ENCODE results near the gene FABP3. TPM values are rescaled to one million over a fixed set of nuclear protein-coding genes. Genes with fewer than 3 reads are reported as not detected.

Gene FABP3
- total RNA-seq, 3 donors from 2014 or later (not counting 1 experiment from before 2014, with no cell fraction given), result not detected

DNA sequence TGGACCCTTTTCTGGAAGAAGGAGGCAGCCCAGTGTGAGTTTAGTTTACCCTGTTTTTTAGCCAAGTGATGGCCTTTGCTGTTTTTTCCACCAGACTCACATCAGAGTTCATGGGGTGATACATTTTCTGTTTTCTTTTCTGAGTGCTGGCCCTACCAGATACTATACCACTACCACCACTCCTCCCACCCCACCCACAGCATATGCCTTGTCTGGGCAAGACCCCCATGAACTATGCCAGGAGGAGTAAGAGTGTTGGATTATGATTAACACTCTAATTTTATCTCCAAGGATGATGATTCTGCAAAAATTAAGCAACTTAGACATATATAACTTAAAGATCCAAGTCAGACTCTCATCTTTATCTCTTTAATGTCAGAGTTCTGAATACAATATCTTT is 26.1 kb downstream of the FABP3 start:
- no peaks in the 10 kb centered on the region for H3K9me3 Mint-ChIP-seq
- H3K4me3 Mint-ChIP-seq, result no peak overlapping the region
- Histone ChIP-seq H3K27me3 (ENCODE audit: control insufficient read depth, insufficient read depth, low read length) (no peaks in the 10 kb centered on the region), H3K4me3 (ENCODE audit: low read length) (no peak overlapping the region), H3K27ac (ENCODE audit: low read length) (no peak overlapping the region), H3K4me1 (ENCODE audit: control insufficient read depth, insufficient read depth, low read length) (no peaks in the 10 kb centered on the region), H3K9me3 (ENCODE audit: control insufficient read depth, insufficient read depth, low read length) (no peaks in the 10 kb centered on the region), H3K36me3 (ENCODE audit: control insufficient read depth, insufficient read depth, low read length) (peaks cover 40% of the 10 kb centered on the region)
- H3K36me3 Mint-ChIP-seq, result peaks cover 5% of the 10 kb centered on the region
- no peaks in the 10 kb centered on the region for H3K4me1 Mint-ChIP-seq
- no peaks in the 10 kb centered on the region for H3K27me3 Mint-ChIP-seq (ENCODE audit: low read depth in 2 of 2)
- DNase-seq (no peak), ATAC-seq (no peak)
- no peak overlapping the region for H3K27ac Mint-ChIP-seq
- intact Hi-C loops (cut with micrococcal nuclease), result no loop called here
- TF ChIP-seq, protein P1, sequence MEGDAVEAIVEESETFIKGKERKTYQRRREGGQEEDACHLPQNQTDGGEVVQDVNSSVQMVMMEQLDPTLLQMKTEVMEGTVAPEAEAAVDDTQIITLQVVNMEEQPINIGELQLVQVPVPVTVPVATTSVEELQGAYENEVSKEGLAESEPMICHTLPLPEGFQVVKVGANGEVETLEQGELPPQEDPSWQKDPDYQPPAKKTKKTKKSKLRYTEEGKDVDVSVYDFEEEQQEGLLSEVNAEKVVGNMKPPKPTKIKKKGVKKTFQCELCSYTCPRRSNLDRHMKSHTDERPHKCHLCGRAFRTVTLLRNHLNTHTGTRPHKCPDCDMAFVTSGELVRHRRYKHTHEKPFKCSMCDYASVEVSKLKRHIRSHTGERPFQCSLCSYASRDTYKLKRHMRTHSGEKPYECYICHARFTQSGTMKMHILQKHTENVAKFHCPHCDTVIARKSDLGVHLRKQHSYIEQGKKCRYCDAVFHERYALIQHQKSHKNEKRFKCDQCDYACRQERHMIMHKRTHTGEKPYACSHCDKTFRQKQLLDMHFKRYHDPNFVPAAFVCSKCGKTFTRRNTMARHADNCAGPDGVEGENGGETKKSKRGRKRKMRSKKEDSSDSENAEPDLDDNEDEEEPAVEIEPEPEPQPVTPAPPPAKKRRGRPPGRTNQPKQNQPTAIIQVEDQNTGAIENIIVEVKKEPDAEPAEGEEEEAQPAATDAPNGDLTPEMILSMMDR (IDR thresholded peaks at IDR 0.05), result no peak

- Mint-ChIP-seq H3K4me3 (no peak overlapping the region), H3K27me3 (ENCODE audit: low read depth in 2 of 2) (no peaks in the 10 kb centered on the region), H3K9me3 (no peaks in the 10 kb centered on the region), H3K27ac (no peak overlapping the region), H3K36me3 (peaks cover 5% of the 10 kb centered on the region), H3K4me1 (no peaks in the 10 kb centered on the region)
- Histone ChIP-seq H3K36me3 (ENCODE audit: control insufficient read depth, insufficient read depth, low read length) (peaks cover 41% of the 10 kb centered on the region), H3K27me3 (ENCODE audit: control insufficient read depth, insufficient read depth, low read length) (no peaks in the 10 kb centered on the region), H3K27ac (ENCODE audit: low read length) (no peak overlapping the region), H3K4me1 (ENCODE audit: control insufficient read depth, insufficient read depth, low read length) (no peaks in the 10 kb centered on the region), H3K9me3 (ENCODE audit: control insufficient read depth, insufficient read depth, low read length) (no peaks in the 10 kb centered on the region), H3K4me3 (ENCODE audit: low read length) (no peak overlapping the region)
- DNase-seq, result no peak
- WGBS (ENCODE audit: insufficient coverage), result 83% methylated on average over 1 of the region's 2 CpGs
- intact Hi-C loops (cut with micrococcal nuclease), result no loop called here
- TF ChIP-seq, protein P1 (IDR thresholded peaks at IDR 0.05), result no peak
- ATAC-seq, result no peak
Observed at GRCh38 chr1:31345635-31346034, 27.2 kb downstream of the FABP3 start.

DNA sequence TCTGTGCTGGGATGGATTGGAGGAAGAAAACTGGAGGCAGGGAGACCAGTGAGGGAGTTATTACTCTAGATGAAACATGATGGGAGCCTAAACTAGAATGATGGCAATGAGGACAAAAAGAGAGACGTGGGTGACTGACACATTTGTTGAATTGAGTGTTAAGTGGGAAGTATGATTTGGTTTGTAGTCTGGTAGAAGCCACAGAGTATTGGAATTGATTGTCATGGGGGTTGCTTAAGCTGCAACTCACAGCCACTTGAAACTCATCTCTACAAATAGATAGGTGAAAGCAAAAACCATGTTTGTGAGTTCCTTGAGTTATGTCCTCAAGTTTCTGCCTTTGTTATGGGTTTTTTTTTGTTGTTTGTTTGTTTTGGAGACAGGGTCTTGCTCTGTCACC is 28.4 kb downstream of the FABP3 start:
- ATAC-seq, result no peak
- H3K27me3 ChIP-seq (ENCODE audit: control insufficient read depth, insufficient read depth, low read length), result no peaks in the 10 kb centered on the region
- H3K27ac ChIP-seq (ENCODE audit: low read length), result no peak overlapping the region
- no peaks in the 10 kb centered on the region for H3K9me3 ChIP-seq (ENCODE audit: control insufficient read depth, insufficient read depth, low read length)
- TF ChIP-seq, protein P1 (IDR thresholded peaks at IDR 0.05), result no peak
- Mint-ChIP-seq H3K4me3 (no peak overlapping the region), H3K27me3 (ENCODE audit: low read depth in 2 of 2) (no peaks in the 10 kb centered on the region), H3K27ac (no peak overlapping the region), H3K9me3 (no peaks in the 10 kb centered on the region), H3K4me1 (no peaks in the 10 kb centered on the region), H3K36me3 (no peaks in the 10 kb centered on the region)
- peaks cover 36% of the 10 kb centered on the region for H3K36me3 ChIP-seq (ENCODE audit: control insufficient read depth, insufficient read depth, low read length)
- intact Hi-C loops (cut with micrococcal nuclease), result no loop called here
- WGBS (ENCODE audit: insufficient coverage), result 56% methylated on average over 1 of the region's 1 CpG
- H3K4me3 ChIP-seq (ENCODE audit: low read length), result no peak overlapping the region
- no peaks in the 10 kb centered on the region for H3K4me1 ChIP-seq (ENCODE audit: control insufficient read depth, insufficient read depth, low read length)
- no peak for DNase-seq

- ATAC-seq (no peak), DNase-seq (no peak)
- WGBS (ENCODE audit: insufficient coverage), result 89% methylated on average over 10 of the region's 10 CpGs
- Histone ChIP-seq H3K4me1 (ENCODE audit: control insufficient read depth, insufficient read depth, low read length) (no peaks in the 10 kb centered on the region), H3K27ac (ENCODE audit: low read length) (no peak overlapping the region), H3K9me3 (ENCODE audit: control insufficient read depth, insufficient read depth, low read length) (no peaks in the 10 kb centered on the region), H3K4me3 (ENCODE audit: low read length) (no peak overlapping the region), H3K36me3 (ENCODE audit: control insufficient read depth, insufficient read depth, low read length) (peaks cover 7% of the 10 kb centered on the region), H3K27me3 (ENCODE audit: control insufficient read depth, insufficient read depth, low read length) (no peaks in the 10 kb centered on the region)
- Mint-ChIP-seq H3K27ac (no peak overlapping the region), H3K4me1 (peaks cover 7 to 13% of the 10 kb centered on the region in 2 donors), H3K27me3 (ENCODE audit: low read depth in 2 of 2) (no peaks in the 10 kb centered on the region), H3K36me3 (peaks cover 7% of the 10 kb centered on the region), H3K9me3 (no peaks in the 10 kb centered on the region), H3K4me3 (no peak overlapping the region)
- TF ChIP-seq, protein P1 (IDR thresholded peaks at IDR 0.05), result no peak
- intact Hi-C loops (cut with micrococcal nuclease), result no loop called here
Observed at GRCh38 chr1:31336687-31337467, 36.0 kb downstream of the FABP3 start.

Data from natural killer cell (primary cell).